ENCODE results near the gene BLCAP. TPM values are rescaled to one million over a fixed set of nuclear protein-coding genes. Genes with fewer than 3 reads are reported as not detected.

BLCAP gene, protein sequence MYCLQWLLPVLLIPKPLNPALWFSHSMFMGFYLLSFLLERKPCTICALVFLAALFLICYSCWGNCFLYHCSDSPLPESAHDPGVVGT
- 84.0 TPM for total RNA-seq

DNA sequence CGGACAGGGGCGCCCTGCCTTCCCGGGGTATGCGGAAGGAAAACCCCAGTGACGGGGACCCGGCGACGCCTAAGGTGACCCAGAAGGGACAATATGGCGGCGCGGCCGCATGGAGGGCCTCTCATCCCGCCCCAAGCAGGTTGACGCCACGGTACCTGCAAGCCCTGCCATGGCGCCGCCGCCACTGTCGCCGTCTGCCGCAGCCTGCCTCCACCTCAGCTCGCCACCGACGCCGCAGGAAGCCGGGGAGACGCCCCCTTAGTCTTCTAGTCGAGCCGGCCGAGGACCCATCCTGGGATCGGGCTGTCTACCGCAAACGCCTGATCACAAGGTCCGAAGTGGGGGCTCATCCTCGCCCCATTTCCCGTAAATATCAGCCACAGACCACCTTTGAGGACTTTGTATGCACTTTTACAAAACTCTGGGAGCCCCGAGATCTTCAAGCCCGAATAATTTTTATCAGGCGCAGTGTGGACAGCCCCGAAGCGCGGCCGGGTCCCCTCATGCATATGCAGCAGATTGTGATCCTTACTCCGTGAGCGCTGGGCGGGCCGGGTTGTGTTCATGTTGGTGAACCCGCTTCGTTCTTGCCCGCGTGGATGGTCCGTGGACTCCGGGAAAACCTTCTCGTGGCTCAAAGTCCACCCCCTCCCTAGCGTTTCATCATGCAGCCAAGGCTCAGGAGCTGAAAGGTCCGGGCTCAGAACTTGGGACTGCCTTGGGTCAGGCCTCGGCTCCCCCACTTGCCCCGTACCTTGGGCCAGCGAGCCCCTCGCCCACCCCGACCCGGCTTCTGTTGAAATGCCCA is at the start of gene BLCAP:
Gene BLCAP (minus strand): TSS at position 239 of the 808 bp plus-strand sequence. CDS start 8,702 bp downstream, outside the sequence.

DNA sequence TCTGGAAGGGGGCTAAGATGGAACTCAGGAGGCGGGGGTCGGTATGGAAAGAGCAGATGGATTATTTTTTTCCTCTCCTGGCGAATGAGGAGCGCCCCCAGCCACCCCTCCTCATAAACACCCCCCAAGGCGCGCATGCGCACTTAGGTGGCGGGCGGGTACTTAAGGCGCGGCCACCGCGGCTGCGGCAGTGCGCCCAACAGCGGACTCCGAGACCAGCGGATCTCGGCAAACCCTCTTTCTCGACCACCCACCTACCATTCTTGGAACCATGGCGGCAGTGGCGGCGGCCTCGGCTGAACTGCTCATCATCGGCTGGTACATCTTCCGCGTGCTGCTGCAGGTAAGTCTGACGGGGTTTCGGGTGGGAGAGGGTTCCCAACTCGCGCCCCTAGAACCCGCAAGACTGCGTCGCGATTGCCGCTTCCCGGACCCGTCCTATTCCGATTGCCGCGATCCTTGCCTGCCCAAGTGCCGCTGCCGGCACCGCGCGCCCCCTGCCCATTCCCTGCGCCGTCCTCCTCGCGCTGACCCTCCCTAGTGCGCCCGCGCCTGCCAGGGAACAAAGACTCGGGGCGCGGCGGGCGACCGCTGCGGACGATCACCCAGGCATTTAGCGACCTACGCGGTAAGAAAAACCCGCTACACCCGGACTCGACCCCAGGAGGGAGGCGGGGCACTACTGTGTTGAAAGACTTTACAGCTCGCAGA is 6.5 kb downstream of the BLCAP start, which contains the start of gene NNAT:
Gene NNAT (plus strand): TSS at position 190 of the 711 bp plus-strand sequence. CDS start 82 bp downstream, at position 272.

Other genes with a start within 250 kb of the BLCAP start
- 27.9 TPM for gene MANBAL, start 238.2 kb downstream of the BLCAP start, total RNA-seq
- gene SRC, start 181.7 kb downstream of the BLCAP start, total RNA-seq, result 43.6 TPM
- 237 TPM for gene NNAT, start 6.6 kb downstream of the BLCAP start, total RNA-seq
- 33.6 TPM for gene CTNNBL1, start 166.2 kb upstream of the BLCAP start, total RNA-seq